ENCODE measurements around the gene SPINK14.

Gene SPINK14

DNA sequence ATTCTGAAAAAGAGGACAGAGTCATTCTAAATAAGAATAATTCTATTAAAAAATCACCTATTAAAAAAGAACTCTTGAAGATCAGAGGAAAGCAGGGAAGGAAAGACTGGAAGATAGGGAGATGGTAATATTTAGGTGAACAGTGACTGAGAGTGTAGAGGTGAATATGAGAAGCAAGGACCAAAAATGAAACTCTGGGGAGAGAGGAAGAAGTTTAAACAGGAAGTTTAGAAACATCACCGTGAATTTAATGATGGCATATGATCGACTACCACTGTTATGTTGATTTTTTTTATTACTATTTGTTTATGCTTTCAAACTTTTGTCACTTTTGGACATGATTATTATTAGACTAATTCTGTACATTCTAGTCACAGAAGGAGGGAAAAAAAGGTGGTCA is 32.8 kb downstream of the SPINK14 start:
- no peak for DNase-seq (ENCODE audit: low read depth in 2 of 2)

GRCh38 chr5:148202531-148203203 is 34.3 kb downstream of the SPINK14 start, which contains the start of gene SPINK6:
SPINK6 (plus strand) TSS chr5:148203042; CDS start chr5:148203097, 55 bp downstream.
- DNase-seq (ENCODE audit: low read depth in 2 of 2) = no peak

GRCh38 chr5:148205044-148205806 is 36.9 kb downstream of the SPINK14 start:
- DNase-seq (ENCODE audit: low read depth in 2 of 2) = no peak

GRCh38 chr5:148205865-148206264 is 37.5 kb downstream of the SPINK14 start:
- DNase-seq (ENCODE audit: low read depth in 2 of 2) = no peak

GRCh38 chr5:148206620-148207019 is 38.3 kb downstream of the SPINK14 start:
- DNase-seq (ENCODE audit: low read depth in 2 of 2) = no peak

DNA sequence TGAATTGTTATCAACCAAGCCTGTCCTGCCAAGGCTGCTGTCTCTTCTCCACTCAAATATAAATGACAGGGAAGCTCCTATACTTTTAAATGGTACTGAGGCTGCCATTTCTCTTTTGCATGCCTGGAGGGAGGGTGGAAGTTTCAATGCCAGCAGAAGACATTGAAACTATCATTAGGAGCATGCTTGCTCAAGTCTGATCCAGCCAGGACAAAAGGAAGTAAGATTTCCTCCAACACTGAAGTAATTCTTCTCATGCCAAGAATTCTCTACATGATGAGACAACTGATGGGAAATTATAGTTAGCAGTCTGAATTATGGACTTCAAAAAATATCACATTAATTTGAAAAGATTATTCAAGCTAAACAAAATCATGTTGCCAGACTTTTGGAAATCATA is 39.9 kb downstream of the SPINK14 start:
- no peak for DNase-seq (ENCODE audit: low read depth in 2 of 2)

- DNase-seq (ENCODE audit: low read depth in 2 of 2) = no peak
These were observed 40.9 kb downstream of the SPINK14 start for GRCh38 chr5:148209151-148209770.

DNA sequence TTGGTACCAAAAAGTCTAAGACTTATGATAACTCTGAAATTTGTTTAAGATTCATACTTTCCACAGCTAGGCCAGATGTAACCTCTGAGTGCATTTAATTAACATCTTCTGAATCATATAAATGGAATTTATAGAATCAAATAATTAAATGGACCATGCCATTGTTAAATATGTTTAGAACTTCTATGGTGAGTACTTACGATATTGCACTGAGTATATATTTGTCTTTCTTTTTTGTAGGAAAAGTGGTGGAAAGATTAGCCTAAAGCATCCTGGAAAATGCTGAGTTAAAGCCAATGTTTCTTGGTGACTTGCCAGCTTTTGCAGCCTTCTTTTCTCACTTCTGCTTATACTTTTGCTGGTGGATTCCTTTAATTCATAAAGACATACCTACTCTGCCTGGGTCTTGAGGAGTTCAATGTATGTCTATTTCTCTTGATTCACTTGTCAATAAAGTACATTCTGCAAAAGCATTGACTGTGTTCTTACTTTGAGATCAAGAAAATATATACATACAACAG is 46.4 kb downstream of the SPINK14 start:
- DNase-seq (ENCODE audit: low read depth in 2 of 2) = no peak

DNA sequence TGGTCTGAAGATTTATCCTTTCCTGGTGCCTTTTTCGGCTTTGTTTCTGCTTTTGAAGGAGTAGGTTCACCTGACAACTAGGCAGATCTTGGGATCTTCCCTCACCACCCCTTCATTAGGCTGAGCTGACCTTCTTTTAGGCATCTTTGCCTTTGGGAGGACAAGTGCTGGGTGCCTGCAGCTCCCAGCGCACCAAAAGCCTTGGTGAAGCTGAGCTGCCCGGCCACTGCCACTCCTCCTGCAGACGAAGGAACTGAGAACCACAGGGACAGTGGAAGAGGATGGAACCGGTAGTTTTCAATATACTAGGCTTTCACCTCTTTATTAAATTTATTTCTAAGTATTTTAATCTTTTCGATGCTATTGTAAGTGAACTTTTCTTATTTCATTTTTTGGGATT is 53.2 kb downstream of the SPINK14 start:
- DNase-seq (ENCODE audit: low read depth in 2 of 2) = no peak

GRCh38 chr5:148224117-148224742 is 55.9 kb downstream of the SPINK14 start:
- no peak for DNase-seq (ENCODE audit: low read depth in 2 of 2)

Measured in fibroblast of skin of left quadriceps (primary cell).